ENCODE measurements around the gene KIRREL1.

DNA sequence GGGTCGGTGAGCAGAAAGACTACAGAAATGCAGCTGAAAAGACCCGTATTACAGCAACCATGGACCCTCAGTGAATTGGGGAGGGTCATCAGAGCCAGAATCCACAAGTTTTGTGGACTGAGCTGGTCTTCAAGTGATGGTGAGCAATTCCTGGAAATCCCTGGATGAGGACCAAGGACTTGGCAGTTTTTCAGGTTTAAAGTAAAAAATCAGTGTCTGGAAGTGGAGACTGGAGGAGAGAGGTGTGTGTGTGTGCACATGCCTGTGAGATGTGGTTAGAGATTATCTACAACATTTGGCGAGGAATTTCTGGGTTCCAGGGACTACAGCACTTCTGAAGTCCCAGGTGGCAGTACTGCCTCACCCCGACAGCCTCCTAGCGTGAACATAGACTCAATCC lies 56.4 kb downstream of the KIRREL1 start:
- TF ChIP-seq EZH2 (IDR thresholded peaks at IDR 0.05; ENCODE audit: borderline replicate concordance, low read depth, low read length, severe bottlenecking) = no peak
- TF ChIP-seq, protein P1, sequence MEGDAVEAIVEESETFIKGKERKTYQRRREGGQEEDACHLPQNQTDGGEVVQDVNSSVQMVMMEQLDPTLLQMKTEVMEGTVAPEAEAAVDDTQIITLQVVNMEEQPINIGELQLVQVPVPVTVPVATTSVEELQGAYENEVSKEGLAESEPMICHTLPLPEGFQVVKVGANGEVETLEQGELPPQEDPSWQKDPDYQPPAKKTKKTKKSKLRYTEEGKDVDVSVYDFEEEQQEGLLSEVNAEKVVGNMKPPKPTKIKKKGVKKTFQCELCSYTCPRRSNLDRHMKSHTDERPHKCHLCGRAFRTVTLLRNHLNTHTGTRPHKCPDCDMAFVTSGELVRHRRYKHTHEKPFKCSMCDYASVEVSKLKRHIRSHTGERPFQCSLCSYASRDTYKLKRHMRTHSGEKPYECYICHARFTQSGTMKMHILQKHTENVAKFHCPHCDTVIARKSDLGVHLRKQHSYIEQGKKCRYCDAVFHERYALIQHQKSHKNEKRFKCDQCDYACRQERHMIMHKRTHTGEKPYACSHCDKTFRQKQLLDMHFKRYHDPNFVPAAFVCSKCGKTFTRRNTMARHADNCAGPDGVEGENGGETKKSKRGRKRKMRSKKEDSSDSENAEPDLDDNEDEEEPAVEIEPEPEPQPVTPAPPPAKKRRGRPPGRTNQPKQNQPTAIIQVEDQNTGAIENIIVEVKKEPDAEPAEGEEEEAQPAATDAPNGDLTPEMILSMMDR (IDR thresholded peaks at IDR 0.05; ENCODE audit: borderline replicate concordance, extremely low read depth, low read length, poor library complexity, severe bottlenecking) = no peak
